Measurements from ENCODE around the gene TRIM54. TPM values are rescaled to one million over a fixed set of nuclear protein-coding genes. Genes with fewer than 3 reads are reported as not detected.

Gene TRIM54
- total and polyA plus RNA-seq, 2 of the 4 experiments (the other 2 are of a cell fraction), result 0.15 TPM; not detected in 1

- H3K79me1 ChIP-seq (ENCODE audit: low read depth in 1 of 2, low read length in 2 of 2), result no peaks in the 10 kb centered on the region
- TF ChIP-seq RAD21 (IDR thresholded peaks at IDR 0.05; ENCODE audit: low read length), result no peak
- H3K27me3 ChIP-seq (ENCODE audit: control insufficient read depth, insufficient read depth, low read length), result peaks cover 8% of the 10 kb centered on the region
- no peak overlapping the region for H3K4ac ChIP-seq (ENCODE audit: low read depth, low read length)
- no peak overlapping the region for H2AK9ac ChIP-seq (replicated peaks; ENCODE audit: low read depth, low read length, poor library complexity)
- DNase-seq (no peak), ATAC-seq (ENCODE audit: low read depth) (no peak)
- no peaks in the 10 kb centered on the region; the same call in 1 of the 2 replicates for H4K20me1 ChIP-seq (ENCODE audit: insufficient read depth, low read length)
- no peaks in the 10 kb centered on the region for H3K36me3 ChIP-seq (ENCODE audit: control insufficient read depth, insufficient read depth, low read length)
- H4K5ac ChIP-seq (ENCODE audit: low read depth, low read length), result no peak overlapping the region
- H3K9me3 ChIP-seq (ENCODE audit: control insufficient read depth, insufficient read depth, low read length), result no peaks in the 10 kb centered on the region
- POLR2A ChIA-PET (ENCODE audit: unreplicated experiment), result no interaction called here
- no peak overlapping the region for H2AK5ac ChIP-seq (ENCODE audit: low read depth, low read length)
- no peak overlapping the region for H3K9ac ChIP-seq (ENCODE audit: low read depth, low read length)
- in situ Hi-C loops (cut with MboI; ENCODE audit: low sequenced_read_pairs) (no loop called here), dilution Hi-C loops (cut with HindIII; ENCODE audit: low sequenced_read_pairs, unreplicated experiment) (no loop called here), intact Hi-C loops (cut with micrococcal nuclease) (no loop called here)
- H4K8ac ChIP-seq (ENCODE audit: low read depth in 2 of 2, low read length in 2 of 2), result no peak overlapping the region
- no peak overlapping the region for H3K4me3 ChIP-seq (ENCODE audit: insufficient read depth, low read depth, low read length)
- no peak overlapping the region for H4K91ac ChIP-seq (ENCODE audit: insufficient read depth, low read depth, low read length)
- H3K56ac ChIP-seq (ENCODE audit: extremely low read depth, insufficient read depth, low read length), result no peak overlapping the region
- no peak overlapping the region for H3K27ac ChIP-seq (ENCODE audit: insufficient read depth, low read length)
- H2BK120ac ChIP-seq (ENCODE audit: low read depth, low read length), result no peak overlapping the region
- H3K14ac ChIP-seq (replicated peaks; ENCODE audit: low read depth, low read length), result no peak overlapping the region
- CTCF ChIA-PET, result interaction anchor here (1.7 kb wide), 1 partner anchor 17 kb away, joined by 6 read pairs; no protein-coding TSS in a partner anchor
- H3K4me1 ChIP-seq (ENCODE audit: control insufficient read depth, insufficient read depth, low read length), result peaks cover 10% of the 10 kb centered on the region
- H3K23ac ChIP-seq (ENCODE audit: low read depth, low read length), result no peak overlapping the region
- peaks cover 13% of the 10 kb centered on the region for H3K9me1 ChIP-seq (ENCODE audit: insufficient read depth, low read length)
- H2BK5ac ChIP-seq (ENCODE audit: low read depth, low read length, poor library complexity, severe bottlenecking), result no peak overlapping the region
- H2BK15ac ChIP-seq (ENCODE audit: low read depth, low read length), result no peak overlapping the region
- H3K18ac ChIP-seq (ENCODE audit: low read depth, low read length), result no peak overlapping the region
- no TSS peak for BruUV-seq (replicated peaks)
- no peak overlapping the region for H3K4me2 ChIP-seq (ENCODE audit: low read depth, low read length)
- WGBS, 2 experiments (ENCODE audit: extremely low coverage in 2 of 2, insufficient read length in 1 of 2), result no CpG with 5 or more reads among the region's 4 CpGs
- no peak overlapping the region for H2AFZ ChIP-seq (replicated peaks; ENCODE audit: low read length, poor library complexity)
- no peak overlapping the region for H2BK20ac ChIP-seq (ENCODE audit: low read depth, low read length)
These were observed 14.3 kb downstream of the TRIM54 start for GRCh38 chr2:27296481-27296880.

Measured in IMR-90 (cell line).